Measurements from ENCODE around the gene NUDT16L1.

- TF ChIP-seq CTCF (IDR thresholded peaks at IDR 0.05) = no peak
- no peak for TF ChIP-seq POLR2A (IDR thresholded peaks at IDR 0.05)
- no peak for TF ChIP-seq POLR2AphosphoS5 (IDR thresholded peaks at IDR 0.05)
Measured at GRCh38 chr16:4689864-4690704, 3.3 kb upstream of the NUDT16L1 start.

Measured in breast epithelium (tissue), 3 donors.